ENCODE results near the gene KIAA0408.

DNA sequence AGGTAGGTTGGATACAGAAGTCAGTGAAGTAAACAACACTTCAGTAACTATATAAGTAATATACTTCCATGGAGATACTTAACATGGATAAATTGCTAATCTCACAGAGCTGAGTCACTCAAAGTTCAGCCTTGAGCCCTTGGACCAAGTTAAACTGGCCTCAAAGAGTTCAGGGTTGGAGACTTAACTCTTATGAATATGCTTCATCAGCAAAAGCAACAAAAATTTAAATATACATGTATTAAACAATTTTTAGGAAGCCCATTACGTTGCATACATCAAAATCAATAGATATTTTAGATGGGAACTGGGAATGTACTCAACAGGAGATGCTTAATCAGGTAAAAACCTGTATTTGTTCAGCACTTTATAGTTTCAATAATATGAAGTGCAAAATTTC lies 47.7 kb upstream of the KIAA0408 start:
- TF ChIP-seq CTCF (IDR thresholded peaks at IDR 0.05; ENCODE audit: low read length) (no peak), EZH2 (optimal IDR thresholded peaks at IDR 0.05; ENCODE audit: low read depth, low read length) (no peak)

All from MM.1S (cell line).